ENCODE results near the gene B9D1. TPM values are rescaled to one million over a fixed set of nuclear protein-coding genes. Genes with fewer than 3 reads are reported as not detected.

B9D1 gene
- total and polyA plus RNA-seq, 2 experiments from 2014 or later: 35.2 to 63.5 TPM

- no peaks in the 10 kb centered on the region for H3K79me2 ChIP-seq (replicated peaks; ENCODE audit: insufficient read depth)
- ATAC-seq (no peak), DNase-seq (ENCODE audit: low spot score) (no peak)
- no peaks in the 10 kb centered on the region for H3F3A ChIP-seq (replicated peaks; ENCODE audit: low read depth)
- H4K20me1 ChIP-seq (replicated peaks; ENCODE audit: insufficient read depth): no peaks in the 10 kb centered on the region
- Mint-ChIP-seq H3K9me3 (no peaks in the 10 kb centered on the region; the same call in 2 of the 3 replicates), H3K27ac (peak overlapping the region; percentile 28), H3K4me3 (no peak overlapping the region), H3K27me3 (ENCODE audit: insufficient read depth, low read depth, poor library complexity) (peaks cover 6% of the 10 kb centered on the region), H3K4me1 (peaks cover 8% of the 10 kb centered on the region), H3K36me3 (ENCODE audit: low read depth) (peaks cover 5% of the 10 kb centered on the region; the same call in 2 of the 3 replicates)
- no peak overlapping the region for H3K27ac ChIP-seq (ENCODE audit: low read depth)
- H3K27me3 ChIP-seq (ENCODE audit: insufficient read depth): no peaks in the 10 kb centered on the region
- H3K4me2 ChIP-seq: no peak overlapping the region
- TF ChIP-seq ZNF462 (CRISPR knock-in tag; IDR thresholded peaks at IDR 0.05) (no peak), CTCF (conservative IDR thresholded peaks at IDR 0.05; ENCODE audit: low read depth in 2 of 2) (no peak), NANOG (IDR thresholded peaks at IDR 0.05; ENCODE audit: borderline replicate concordance) (no peak), REST (IDR thresholded peaks at IDR 0.05; ENCODE audit: unreplicated experiment) (no peak), EZH2phosphoT487 (IDR thresholded peaks at IDR 0.05; ENCODE audit: unreplicated experiment) (no peak), ZNF331 (CRISPR knock-in tag; IDR thresholded peaks at IDR 0.05; ENCODE audit: low read depth) (no peak), ETS1 (IDR thresholded peaks at IDR 0.05) (no peak), POLR2AphosphoS5 (IDR thresholded peaks at IDR 0.05; ENCODE audit: low read depth) (no peak)
- no peak overlapping the region for H2AFZ ChIP-seq
- H3K4me1 ChIP-seq (ENCODE audit: insufficient read depth): peaks cover 7% of the 10 kb centered on the region
- H3K36me3 ChIP-seq (ENCODE audit: insufficient read depth): no peaks in the 10 kb centered on the region
- no peak overlapping the region for H3K4me3 ChIP-seq
- H3K9me2 ChIP-seq (ENCODE audit: insufficient read depth): no peaks in the 10 kb centered on the region
Measured at GRCh38 chr17:19346351-19347255, 15.9 kb downstream of the B9D1 start.
